DOHH2 (cell line): ENCODE data around the gene ALKBH3.

ENCODE experiments used
- H3F3A ChIP-seq: fragments of 200-600 bp; sonication (generic), shearing (Covaris generic); 2 replicates; pipeline ENCODE4 v1.6.0; 2016; ENCODE audit warnings: antibody characterized with exemption, mild to moderate bottlenecking; ENCODE audit not compliant: control insufficient read depth, insufficient read depth
- H3K27ac ChIP-seq: fragments of 200-600 bp; sonication (generic); 2 replicates; pipeline ENCODE4 v1.5.1; 2014; ENCODE audit warnings: low read depth, mild to moderate bottlenecking, low read length, moderate library complexity
- H3K27me3 ChIP-seq: fragments of 200-600 bp; sonication (generic); 2 replicates; pipeline ENCODE4 v1.6.1; 2014; ENCODE audit warnings: mild to moderate bottlenecking, low read length, mixed read lengths; ENCODE audit not compliant: control insufficient read depth
- H3K36me3 ChIP-seq: fragments of 200-600 bp; sonication (generic); 2 replicates; pipeline ENCODE4 v1.6.1; 2014; ENCODE audit warnings: mild to moderate bottlenecking, low read length, moderate library complexity, mixed read lengths; ENCODE audit not compliant: control insufficient read depth
- H3K4me1 ChIP-seq: fragments of 200-600 bp; sonication (generic); 2 replicates; pipeline ENCODE4 v1.6.1; 2014; ENCODE audit warnings: mild to moderate bottlenecking, low read length, mixed read lengths; ENCODE audit not compliant: control insufficient read depth
- H3K4me2 ChIP-seq: fragments of 200-600 bp; sonication (generic); 2 replicates; pipeline ENCODE4 v1.6.0; 2014; ENCODE audit warnings: mild to moderate bottlenecking, low read length, moderate library complexity
- H3K4me3 ChIP-seq: fragments of 200-600 bp; sonication (generic); 2 replicates; pipeline ENCODE4 v1.5.1; 2014; ENCODE audit warnings: mild to moderate bottlenecking, low read length, mixed read lengths
- H3K79me2 ChIP-seq: fragments of 200-600 bp; sonication (generic); 2 replicates; pipeline ENCODE4 v1.6.1; 2014; ENCODE audit warnings: mild to moderate bottlenecking, low read length, mixed read lengths; ENCODE audit not compliant: control insufficient read depth
- H3K9me2 ChIP-seq: fragments of 200-600 bp; sonication (generic); replicated peaks from 2 replicates; pipeline ENCODE4 v1.6.1; 2014; ENCODE audit warnings: mild to moderate bottlenecking, low read length, mixed read lengths; ENCODE audit not compliant: control insufficient read depth
- H3K9me3 ChIP-seq: fragments of 200-600 bp; sonication (generic); 2 replicates; pipeline ENCODE4 v1.6.1; 2014; ENCODE audit warnings: antibody characterized with exemption, low read length, mixed read lengths; ENCODE audit not compliant: control insufficient read depth, insufficient read depth
- H4K20me1 ChIP-seq: fragments of 200-600 bp; sonication (generic); 2 replicates; pipeline ENCODE4 v1.6.0; 2014; ENCODE audit warnings: low read depth, mild to moderate bottlenecking, antibody characterized with exemption, low read length, moderate library complexity; ENCODE audit not compliant: control insufficient read depth, insufficient read depth
- CTCF ChIP-seq: fragments of 200-600 bp; sonication (generic); IDR thresholded peaks from one replicate; pipeline ENCODE4 v1.5.1; 2014; ENCODE audit warnings: antibody characterized with exemption, mild to moderate bottlenecking, low read depth, low read length; ENCODE audit not compliant: poor library complexity, severe bottlenecking
- EZH2phosphoT487 ChIP-seq: fragments of 200-600 bp; sonication (generic); IDR thresholded peaks from 2 replicates; pipeline ENCODE4 v1.6.1; 2017; ENCODE audit warnings: borderline replicate concordance, mild to moderate bottlenecking, antibody characterized with exemption, low read length, moderate library complexity, mixed read lengths

ALKBH3 gene

GRCh38 chr11:43948341-43949225 lies 68.0 kb downstream of the ALKBH3 start:
- Histone ChIP-seq H3K79me2 (no peaks in the 10 kb centered on the region), H3K27me3 (peaks cover 17% of the 10 kb centered on the region)

GRCh38 chr11:43950311-43950855 lies 69.8 kb downstream of the ALKBH3 start:
- Histone ChIP-seq H3K4me1 (no peaks in the 10 kb centered on the region), H3K9me3 (no peaks in the 10 kb centered on the region), H3K4me3 (no peak overlapping the region), H4K20me1 (no peaks in the 10 kb centered on the region), H3K4me2 (no peak overlapping the region), H3F3A (no peaks in the 10 kb centered on the region), H3K27me3 (peaks cover 6% of the 10 kb centered on the region), H3K36me3 (no peaks in the 10 kb centered on the region), H3K9me2 (no peaks in the 10 kb centered on the region), H3K79me2 (no peaks in the 10 kb centered on the region), H3K27ac (no peak overlapping the region)
- TF ChIP-seq CTCF (no peak), EZH2phosphoT487 (no peak)

More at GRCh38 chr11:43948341-43949225, 68.0 kb downstream of the ALKBH3 start:
- Histone ChIP-seq H3K27ac (no peak overlapping the region), H3K4me1 (no peaks in the 10 kb centered on the region), H3K4me2 (no peak overlapping the region), H3K4me3 (no peak overlapping the region), H3K9me3 (no peaks in the 10 kb centered on the region), H4K20me1 (no peaks in the 10 kb centered on the region), H3K9me2 (no peaks in the 10 kb centered on the region), H3F3A (no peaks in the 10 kb centered on the region), H3K36me3 (no peaks in the 10 kb centered on the region)
- TF ChIP-seq EZH2phosphoT487 (no peak), CTCF (no peak)

- Histone ChIP-seq H4K20me1 (no peaks in the 10 kb centered on the region), H3K27me3 (peaks cover 6% of the 10 kb centered on the region), H3K9me2 (no peaks in the 10 kb centered on the region), H3K4me1 (no peaks in the 10 kb centered on the region), H3K4me2 (no peak overlapping the region), H3K79me2 (no peaks in the 10 kb centered on the region), H3K36me3 (no peaks in the 10 kb centered on the region), H3F3A (no peaks in the 10 kb centered on the region), H3K9me3 (no peaks in the 10 kb centered on the region), H3K27ac (no peak overlapping the region), H3K4me3 (no peak overlapping the region)
- TF ChIP-seq CTCF: no peak
- no peak for TF ChIP-seq EZH2phosphoT487
These were observed 70.6 kb downstream of the ALKBH3 start for GRCh38 chr11:43951231-43951630.
